SU-DHL-6 (cell line): Measurements from ENCODE around the gene DLG2.
"Not testable (repeated sequence)": the region's sequence is repeated elsewhere in the genome, so short reads cannot be mapped to it uniquely, and the experiment has no call there.

Experiments used
- H2AFZ ChIP-seq: fragments of 200-600 bp; sonication (generic); 2 replicates; pipeline ENCODE4 v1.6.1; 2014; ENCODE audit warnings: low read depth, mild to moderate bottlenecking, moderate library complexity, mixed read lengths, antibody characterized with exemption, low read length; ENCODE audit not compliant: severe bottlenecking
- H3F3A ChIP-seq: fragments of 200-600 bp; shearing (Covaris generic); 2 replicates; pipeline ENCODE4 v1.6.0; 2016; ENCODE audit warnings: antibody characterized with exemption, mild to moderate bottlenecking; ENCODE audit not compliant: insufficient read depth
- H3K27ac ChIP-seq: fragments of 200-600 bp; sonication (generic); 2 replicates; pipeline ENCODE4 v1.5.1; 2016; ENCODE audit warnings: low read depth, mild to moderate bottlenecking, low read length, moderate library complexity, mixed read lengths
- H3K27me3 ChIP-seq: fragments of 200-600 bp; sonication (generic), shearing (Covaris generic); 2 replicates; pipeline ENCODE4 v1.6.0; 2014; ENCODE audit warnings: mild to moderate bottlenecking, low read length
- H3K36me3 ChIP-seq: fragments of 200-600 bp; sonication (generic); 2 replicates; pipeline ENCODE4 v1.6.1; 2014; ENCODE audit warnings: mild to moderate bottlenecking, low read length, mixed read lengths
- H3K4me2 ChIP-seq: fragments of 300-600, 200-600 bp; shearing (Covaris generic), sonication (generic); 2 replicates; pipeline ENCODE4 v1.6.0; 2014; ENCODE audit warnings: low read length, low read depth, mild to moderate bottlenecking; ENCODE audit not compliant: poor library complexity, severe bottlenecking
- H3K4me3 ChIP-seq: fragments of 200-600 bp; sonication (generic); 2 replicates; pipeline ENCODE4 v1.5.1; 2014; ENCODE audit warnings: antibody characterized with exemption, low read length, mild to moderate bottlenecking, mixed read lengths; ENCODE audit not compliant: insufficient read depth, poor library complexity, severe bottlenecking
- H3K79me2 ChIP-seq: fragments of 200-600 bp; sonication (generic); 2 replicates; pipeline ENCODE4 v1.6.1; 2014; ENCODE audit warnings: mild to moderate bottlenecking, low read length, moderate library complexity; ENCODE audit not compliant: insufficient read depth
- H3K9ac ChIP-seq: fragments of 200-600 bp; sonication (generic); 2 replicates; pipeline ENCODE4 v1.7.0; 2014; ENCODE audit warnings: mild to moderate bottlenecking, low read length
- H3K9me2 ChIP-seq: fragments of 200-600 bp; sonication (generic); replicated peaks from 2 replicates; pipeline ENCODE4 v1.6.1; 2014; ENCODE audit warnings: low read length; ENCODE audit not compliant: insufficient read depth
- H3K9me3 ChIP-seq: fragments of 200-600 bp; sonication (generic); 2 replicates; pipeline ENCODE4 v1.6.1; 2014; ENCODE audit warnings: low read length, mixed read lengths; ENCODE audit not compliant: insufficient read depth
- H4K20me1 ChIP-seq: fragments of 200-600 bp; sonication (generic); 2 replicates; pipeline ENCODE4 v1.6.1; 2014; ENCODE audit warnings: low read depth, mild to moderate bottlenecking, antibody characterized with exemption, low read length, moderate library complexity, mixed read lengths
- CTCF ChIP-seq: fragments of 200-600 bp; sonication (generic); IDR thresholded peaks from one replicate; pipeline ENCODE4 v1.5.1; 2017; ENCODE audit warnings: antibody characterized with exemption, mild to moderate bottlenecking, low read length, moderate library complexity; ENCODE audit not compliant: insufficient read depth, poor library complexity, severe bottlenecking
- EZH2phosphoT487 ChIP-seq: fragments of 200-600 bp; sonication (generic), shearing (Covaris generic); conservative IDR thresholded peaks from 2 replicates; pipeline ENCODE4 v1.6.1; 2018; ENCODE audit warnings: mild to moderate bottlenecking, antibody characterized with exemption, low read length, moderate library complexity, mixed read lengths

The DLG2 gene

GRCh38 chr11:85115798-85116197, 511.3 kb downstream of the DLG2 start:
- Histone ChIP-seq H2AFZ (no peak overlapping the region), H3K4me3 (no peak overlapping the region), H3F3A (no peaks in the 10 kb centered on the region), H3K27ac (no peak overlapping the region), H3K4me2 (no peak overlapping the region), H4K20me1 (no peaks in the 10 kb centered on the region), H3K27me3 (no peaks in the 10 kb centered on the region), H3K9ac (no peak overlapping the region), H3K36me3 (no peaks in the 10 kb centered on the region; the same call in 1 of the 2 replicates), H3K9me3 (no peaks in the 10 kb centered on the region), H3K9me2 (no peaks in the 10 kb centered on the region), H3K79me2 (no peaks in the 10 kb centered on the region)
- no peak for TF ChIP-seq CTCF
- no peak for TF ChIP-seq EZH2phosphoT487

- H3F3A ChIP-seq, result no peaks in the 10 kb centered on the region
- no peaks in the 10 kb centered on the region; the same call in 1 of the 2 replicates for H3K36me3 ChIP-seq
- TF ChIP-seq CTCF, result no peak
- no peak for TF ChIP-seq EZH2phosphoT487
- no peaks in the 10 kb centered on the region for H3K9me2 ChIP-seq
- H3K9me3 ChIP-seq, result no peaks in the 10 kb centered on the region
- no peak overlapping the region for H3K27ac ChIP-seq
- H3K4me3 ChIP-seq, result no peak overlapping the region
- no peaks in the 10 kb centered on the region for H4K20me1 ChIP-seq
- H3K27me3 ChIP-seq, result no peaks in the 10 kb centered on the region
- H3K9ac ChIP-seq, result no peak overlapping the region
- H3K4me2 ChIP-seq, result no peak overlapping the region
- no peak overlapping the region for H2AFZ ChIP-seq
- H3K79me2 ChIP-seq, result no peaks in the 10 kb centered on the region
Observed at GRCh38 chr11:85114786-85115185, 512.4 kb downstream of the DLG2 start.

GRCh38 chr11:85110246-85110645, 516.9 kb downstream of the DLG2 start:
- not testable (repeated sequence) for H3K4me3 ChIP-seq, H2AFZ ChIP-seq, H3K79me2 ChIP-seq, H3K9me2 ChIP-seq, H3F3A ChIP-seq, H3K27me3 ChIP-seq, H3K9me3 ChIP-seq, H4K20me1 ChIP-seq, H3K36me3 ChIP-seq
- H3K27ac ChIP-seq, result peak overlapping the region; percentile 46
- peak overlapping the region; percentile 56 for H3K4me2 ChIP-seq
- peak overlapping the region; percentile 21; the same call in 1 of the 2 replicates for H3K9ac ChIP-seq

- Histone ChIP-seq H3K4me2 (peak overlapping the region; percentile 56), H3K4me3 (no peak overlapping the region), H3K36me3 (no peaks in the 10 kb centered on the region), H3K9ac (no peak overlapping the region), H3K27me3 (no peaks in the 10 kb centered on the region), H3K79me2 (no peaks in the 10 kb centered on the region), H3K9me3 (no peaks in the 10 kb centered on the region), H3F3A (no peaks in the 10 kb centered on the region), H3K9me2 (no peaks in the 10 kb centered on the region), H2AFZ (no peak overlapping the region), H3K27ac (no peak overlapping the region), H4K20me1 (no peaks in the 10 kb centered on the region)
- TF ChIP-seq EZH2phosphoT487 (no peak), CTCF (no peak)
Observed at GRCh38 chr11:85109141-85109540, 518.0 kb downstream of the DLG2 start.
